Stimulated activated CD4-positive, alpha-beta T cell treated with anti-CD3 and anti-CD28 coated beads, Interleukin-1b, Interleukin-23, amount 100 ng/mL, for 1 hour (primary cell): ENCODE data around the gene TEX44.
A peak's percentile ranks its signal among the peaks of the same experiment; 100 is the strongest.
"Not testable (repeated sequence)": the region's sequence is repeated elsewhere in the genome, so short reads cannot be mapped to it uniquely, and the experiment has no call there.

Source experiments
- DNase-seq, 2 donors: peaks; one replicate each; pipeline ENCODE4 v3.0.0-alpha.2; 2020; ENCODE audit warnings: low read depth in 2 of 2

The TEX44 gene

GRCh38 chr2:231571661-231572191 lies 20.9 kb upstream of the TEX44 start:
- DNase-seq = no peak

GRCh38 chr2:231573096-231573495 lies 19.6 kb upstream of the TEX44 start:
- no peak for DNase-seq

- no peak for DNase-seq
Measured at GRCh38 chr2:231573698-231574421, 18.8 kb upstream of the TEX44 start.

GRCh38 chr2:231575612-231576256 lies 16.9 kb upstream of the TEX44 start:
- DNase-seq = no peak

- DNase-seq = no peak
Measured at GRCh38 chr2:231576465-231576864, 16.2 kb upstream of the TEX44 start.

GRCh38 chr2:231578655-231579054 lies 14.0 kb upstream of the TEX44 start:
- not testable (repeated sequence) for DNase-seq

GRCh38 chr2:231579560-231579959 lies 13.1 kb upstream of the TEX44 start:
- no peak for DNase-seq

- no peak for DNase-seq
Measured at GRCh38 chr2:231581328-231581727, 11.3 kb upstream of the TEX44 start.

GRCh38 chr2:231583982-231584381 lies 8.7 kb upstream of the TEX44 start:
- DNase-seq = no peak

GRCh38 chr2:231587744-231588143 lies 4.9 kb upstream of the TEX44 start:
- not testable (repeated sequence) for DNase-seq

- DNase-seq = no peak
Measured at GRCh38 chr2:231589656-231590055, 3.0 kb upstream of the TEX44 start.

GRCh38 chr2:231590614-231591013 lies 2.0 kb upstream of the TEX44 start:
- DNase-seq = no peak

GRCh38 chr2:231593666-231594065 lies 1.0 kb downstream of the TEX44 start:
- DNase-seq = no peak

GRCh38 chr2:231597014-231597611 lies 4.4 kb downstream of the TEX44 start:
- no peak for DNase-seq

GRCh38 chr2:231597627-231598026 lies 5.0 kb downstream of the TEX44 start:
- DNase-seq = no peak

- no peak for DNase-seq
Measured at GRCh38 chr2:231600619-231601355, 8.1 kb downstream of the TEX44 start.

GRCh38 chr2:231601356-231602229 lies 8.9 kb downstream of the TEX44 start:
- peak; percentile 54 to 64 for DNase-seq

GRCh38 chr2:231602859-231603467 lies 10.3 kb downstream of the TEX44 start:
- DNase-seq = no peak

- DNase-seq = no peak
Measured at GRCh38 chr2:231604101-231604684, 11.5 kb downstream of the TEX44 start.
